Left cardiac atrium (tissue), 4 donors: ENCODE results near the gene MAFB. TPM values are rescaled to one million over a fixed set of nuclear protein-coding genes. Genes with fewer than 3 reads are reported as not detected.

Experiments
- ATAC-seq, 2 donors: fragments of 200-7000 bp; cut with Tn5 transposase; one replicate each; pipeline ENCODE4 v1.9.1; 2020; ENCODE audit warnings: mild to moderate bottlenecking in 2 of 2, moderate library complexity in 2 of 2
- DNase-seq: peaks from one replicate; pipeline ENCODE4 v3.0.0-alpha.2; 2020
- intact Hi-C, 2 donors: fragments of 100-400 bp; cut with DNase I; formaldehyde crosslinking; loops; one replicate each; pipeline versions ENCODE4 v1.14.1 to v1.15.1; 2022 to 2023
- total RNA-seq, 2 donors: library from RNA; stranded (reverse); fragmentation: NEBNext Ultra II Directional; extraction: Animal tissue kit (Norgen Biotek cat#: 25700); gene quantifications; one replicate each; pipeline ENCODE4 v1.2.1, GENCODE V29; 2021
- donor health status: DM: no; HTN: yes; CAD: no.
- donor health status: DM: no; HTN: yes; CAD: no; lungs with severe emphysema.
- donor health status: DM: yes; HTN: yes; CAD: no.
- donor health status: Dilated cardiomyopathy.

MAFB gene
- total RNA-seq, 2 donors from 2014 or later = 24.8 to 32.5 TPM

GRCh38 chr20:40668449-40669228 is 20.4 kb downstream of the MAFB start:
- no peak for ATAC-seq
- DNase-seq = no peak
- intact Hi-C loops = no loop called here

DNA sequence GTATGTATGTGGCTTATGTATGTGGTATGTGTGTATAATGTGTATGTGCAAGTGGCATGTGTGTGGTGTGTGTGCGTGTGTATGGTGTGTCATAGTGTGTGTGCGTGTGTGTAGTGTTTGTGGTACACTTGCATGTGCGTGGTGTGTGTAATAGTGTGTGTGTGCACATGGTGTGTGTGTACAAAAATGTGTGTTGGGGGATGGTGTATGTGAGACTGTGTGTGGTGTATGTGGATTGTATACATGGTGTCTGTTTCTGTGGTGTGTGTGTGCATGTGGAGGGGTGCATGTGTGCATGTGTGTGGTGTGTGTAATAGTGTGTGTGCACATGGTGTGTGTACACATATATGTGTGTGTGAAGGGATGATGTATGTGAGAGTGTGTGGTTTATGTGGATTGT is 21.5 kb downstream of the MAFB start:
- DNase-seq (no peak), ATAC-seq (no peak)
- intact Hi-C loops = no loop called here

DNA sequence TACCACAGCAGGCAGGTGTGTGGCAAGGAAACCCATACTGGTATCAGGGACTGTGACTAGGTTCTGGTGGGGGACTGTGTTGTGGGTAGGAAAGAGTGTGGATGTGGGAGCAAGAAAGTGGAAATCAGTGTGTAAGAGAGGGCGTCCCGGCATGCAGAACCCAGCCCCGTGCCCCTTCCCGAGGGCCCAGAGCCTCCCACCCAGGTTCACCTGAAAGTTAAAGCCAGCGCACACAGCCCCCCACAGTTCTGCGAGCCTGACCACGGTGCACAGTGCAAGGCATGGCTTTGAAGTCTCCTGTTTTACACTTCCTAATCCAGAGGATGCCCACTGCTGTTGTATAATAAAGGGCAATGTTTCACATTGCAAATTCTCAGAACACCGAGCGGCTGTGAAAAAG is 22.7 kb downstream of the MAFB start:
- intact Hi-C loops = no loop called here
- DNase-seq = no peak
- ATAC-seq = no peak

DNA sequence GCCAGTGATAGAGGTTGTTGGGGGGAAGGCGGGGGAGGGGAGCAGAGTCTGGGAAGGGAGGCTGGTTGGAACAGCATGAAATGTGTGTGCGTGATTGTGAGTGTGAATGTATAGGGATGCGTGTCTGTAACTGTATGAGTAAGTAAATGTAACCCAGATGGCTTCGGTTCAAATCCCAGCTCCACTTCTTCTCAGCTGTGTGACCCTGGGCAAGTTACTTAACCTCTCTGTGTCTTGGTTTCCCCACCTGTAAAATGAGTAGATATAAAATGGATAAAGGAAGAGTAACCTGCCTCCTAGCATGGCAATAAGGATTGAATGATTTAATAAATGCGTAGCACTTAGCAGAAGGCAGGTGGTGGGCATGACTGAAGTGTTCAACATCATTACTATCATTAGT is 24.1 kb downstream of the MAFB start:
- ATAC-seq = no peak
- no peak for DNase-seq
- intact Hi-C loops = no loop called here

DNA sequence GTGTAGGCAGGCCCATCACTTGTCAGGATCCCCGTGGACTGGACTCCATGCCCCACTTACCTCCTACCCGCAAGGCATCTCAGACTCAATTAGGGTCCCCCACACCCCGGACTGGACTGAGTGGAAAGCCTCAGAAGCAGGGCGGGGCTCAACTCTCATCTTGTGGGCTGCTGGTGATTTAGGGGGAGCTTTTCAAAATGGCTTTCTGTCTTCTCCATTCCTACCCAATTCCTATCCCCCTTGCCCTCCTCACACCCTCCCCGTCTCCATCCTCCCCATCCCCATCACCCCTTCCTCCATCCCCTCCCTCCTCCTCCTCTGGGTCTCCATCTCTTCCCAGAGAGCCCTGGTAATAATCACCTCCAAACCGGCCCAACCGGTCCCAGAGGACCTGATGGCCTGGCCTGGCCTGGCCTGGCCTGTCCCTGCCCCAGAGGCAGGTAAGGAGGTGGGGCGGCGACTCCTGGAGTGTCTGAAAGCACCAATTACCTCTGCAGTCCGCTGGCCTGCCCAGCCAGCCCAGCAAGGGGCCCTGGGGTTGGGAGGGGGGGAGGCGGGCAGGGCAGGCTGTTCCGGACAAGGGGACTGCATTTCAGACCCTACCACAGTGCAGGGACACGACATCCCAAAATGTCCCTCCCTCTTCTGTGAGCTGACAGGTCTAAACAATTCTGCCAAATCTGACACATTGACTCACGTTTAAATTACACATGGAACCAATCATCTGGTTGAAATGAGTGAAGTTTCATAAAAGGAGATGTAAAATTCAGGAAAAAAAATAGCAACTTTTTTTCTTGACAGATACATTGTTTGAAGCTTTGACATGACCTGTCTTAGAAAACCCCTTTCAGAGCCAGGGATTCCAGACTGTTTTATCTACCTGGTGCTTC is 24.8 kb downstream of the MAFB start:
- DNase-seq = no peak
- ATAC-seq = no peak
- intact Hi-C loops = no loop called here

DNA sequence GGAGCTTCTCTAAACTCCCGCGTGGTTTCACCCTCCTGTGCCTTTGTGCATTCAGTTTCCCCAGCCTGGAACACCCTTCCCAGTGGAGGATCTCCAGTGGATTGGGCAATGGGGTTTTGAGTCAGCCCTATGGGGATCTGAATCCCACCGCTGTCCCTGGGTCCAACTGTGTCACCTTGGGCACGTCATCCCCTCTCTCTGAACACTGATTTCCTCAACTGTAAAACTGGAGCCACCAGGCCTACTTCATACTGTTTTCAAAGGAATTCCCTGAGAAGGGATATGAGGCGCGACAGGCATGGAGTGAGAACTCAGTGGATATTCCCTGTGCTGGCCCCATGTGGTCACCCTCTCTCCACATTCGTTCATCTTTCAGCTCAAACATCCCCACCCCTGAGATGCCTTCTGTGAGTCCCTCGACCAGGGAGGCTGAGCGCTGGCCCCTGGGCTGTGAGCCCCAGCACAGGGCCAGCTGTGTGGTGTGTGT is 25.7 kb downstream of the MAFB start:
- no peak for ATAC-seq
- intact Hi-C loops = no loop called here
- DNase-seq = no peak

GRCh38 chr20:40659567-40659966 is 29.5 kb downstream of the MAFB start:
- no peak for ATAC-seq
- no peak for DNase-seq
- intact Hi-C loops = no loop called here

DNA sequence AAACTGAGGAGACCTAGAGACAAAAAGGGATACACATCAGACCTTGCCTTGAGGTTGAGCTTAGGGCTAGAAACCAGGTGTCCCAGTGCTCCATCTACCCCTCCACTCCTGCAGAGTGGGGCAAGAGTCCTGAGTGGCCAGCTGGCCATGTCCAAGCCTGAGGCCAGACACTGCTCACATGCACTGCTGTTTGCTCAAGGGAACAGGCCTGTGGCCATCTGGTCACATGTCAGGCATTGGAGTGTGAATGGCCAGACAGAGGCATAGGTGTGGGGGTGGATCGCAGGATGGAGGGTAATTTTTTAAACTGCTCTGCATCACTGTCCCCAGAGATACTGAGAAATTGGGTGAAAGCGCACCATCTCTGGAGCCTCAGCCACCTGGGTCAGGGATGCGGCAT is 30.5 kb downstream of the MAFB start:
- no peak for DNase-seq
- ATAC-seq = peak in 1 of 2 donors; percentile 75
- intact Hi-C loops = no loop called here

DNA sequence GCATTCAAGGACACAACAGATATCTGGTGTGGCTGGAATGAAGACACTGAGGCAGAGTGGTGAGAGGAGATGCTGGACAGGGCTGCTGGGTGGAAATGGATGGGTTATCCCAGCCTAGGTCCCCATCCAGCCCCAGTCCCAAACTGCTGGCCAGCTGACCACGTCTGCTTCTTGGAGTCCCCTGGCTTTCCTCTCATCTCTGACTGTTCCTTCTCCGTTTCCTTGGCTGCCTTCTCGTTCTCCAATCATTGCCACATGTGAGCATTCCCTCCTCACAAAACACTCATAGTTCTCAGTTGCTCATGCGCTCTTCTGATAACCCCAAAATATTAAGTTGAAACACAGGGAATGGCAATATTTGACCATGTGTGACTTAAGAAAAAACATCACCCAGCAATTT is 31.5 kb downstream of the MAFB start:
- DNase-seq (peak; percentile 34), ATAC-seq (peak in 1 of 2 donors; percentile 73)
- intact Hi-C loops = no loop called here

DNA sequence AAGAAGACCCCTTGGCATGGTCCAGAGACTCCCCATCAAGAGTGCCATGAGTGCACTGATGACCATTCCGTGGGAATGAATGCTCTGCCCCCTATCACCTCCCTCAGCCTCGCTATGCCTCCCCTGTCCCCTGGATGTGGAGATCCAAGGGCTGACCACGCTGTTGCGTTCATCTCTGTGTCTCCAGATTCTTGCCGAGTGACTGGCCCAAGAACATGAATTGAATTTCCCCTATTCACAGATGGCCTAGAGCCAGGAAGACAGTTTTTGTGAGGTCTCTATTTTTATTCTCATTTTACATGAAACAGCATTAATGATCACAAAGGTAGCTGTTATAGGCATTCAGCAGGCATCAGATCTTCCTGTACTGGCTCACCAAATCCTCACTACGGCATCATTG is 33.6 kb downstream of the MAFB start:
- DNase-seq = no peak
- intact Hi-C loops = no loop called here
- no peak for ATAC-seq

DNA sequence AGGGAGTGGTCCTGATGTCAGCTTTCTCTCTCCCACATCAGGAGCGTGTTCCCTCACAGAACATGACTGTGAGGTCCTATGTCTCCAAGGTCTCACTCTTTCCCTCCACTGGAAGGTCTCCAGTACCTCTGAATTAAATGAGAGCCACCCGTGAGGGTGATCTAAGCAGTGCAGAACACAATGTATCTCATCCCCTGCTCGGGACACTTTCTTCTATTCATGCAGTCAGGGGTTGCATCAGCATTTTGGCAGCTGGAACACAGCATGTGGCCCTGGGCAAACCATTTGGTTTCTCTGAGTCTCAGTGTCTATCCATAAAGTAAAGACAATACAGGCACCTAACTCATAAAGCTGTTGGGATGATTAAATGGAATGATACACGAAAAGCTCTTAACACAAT is 34.2 kb downstream of the MAFB start:
- ATAC-seq (peak; percentile 27 to 56), DNase-seq (peak; percentile 55)
- intact Hi-C loops = no loop called here

DNA sequence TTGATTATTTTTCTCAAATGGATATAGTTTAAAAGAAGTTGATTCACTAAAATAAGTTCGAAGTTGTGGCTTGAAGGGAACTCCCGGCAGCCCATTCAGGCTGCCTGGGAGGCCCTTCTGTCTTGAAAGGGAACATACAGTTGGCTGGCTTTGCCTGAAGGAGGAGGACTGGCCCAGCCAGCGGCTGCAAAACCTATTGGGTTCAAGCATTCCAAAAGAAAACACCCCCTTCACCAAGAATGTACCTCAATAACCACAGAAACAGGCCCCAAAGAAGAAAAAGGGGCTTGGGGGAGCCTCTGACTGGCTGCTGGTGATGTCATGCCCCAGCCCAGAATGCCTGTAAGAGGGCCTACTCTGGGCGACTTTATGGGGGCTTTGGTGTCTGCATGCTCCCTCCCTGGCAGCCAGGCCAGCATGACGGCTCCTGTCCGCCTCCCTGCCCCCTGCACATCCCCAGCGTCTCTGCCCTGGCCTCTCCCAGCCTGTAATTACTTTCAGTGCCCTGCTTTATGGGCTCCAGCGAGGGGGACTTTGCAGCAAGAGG is 36.5 kb downstream of the MAFB start:
- intact Hi-C loops = no loop called here
- no peak for ATAC-seq
- DNase-seq = no peak

DNA sequence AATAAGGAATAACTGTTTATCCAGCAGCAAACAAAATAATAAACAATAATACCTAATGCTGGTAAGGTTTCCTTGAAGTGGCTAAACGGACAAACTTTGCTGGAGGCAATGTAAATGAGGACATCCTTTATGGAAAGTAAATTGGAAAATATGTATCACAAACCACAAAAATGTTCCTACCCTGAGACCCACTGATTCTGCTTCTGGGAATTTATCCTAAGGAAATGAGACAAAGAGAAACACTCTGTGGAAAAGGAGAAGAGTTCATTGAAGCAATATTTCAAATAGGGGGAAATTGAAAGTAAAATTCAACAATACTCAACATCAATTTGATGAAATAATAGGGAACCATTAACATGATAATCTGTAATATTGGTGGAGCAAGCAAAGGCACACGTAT is 37.9 kb downstream of the MAFB start:
- ATAC-seq (no peak), DNase-seq (no peak)
- intact Hi-C loops = no loop called here

GRCh38 chr20:40650707-40651106 is 38.3 kb downstream of the MAFB start:
- intact Hi-C loops = no loop called here
- ATAC-seq (no peak), DNase-seq (no peak)

DNA sequence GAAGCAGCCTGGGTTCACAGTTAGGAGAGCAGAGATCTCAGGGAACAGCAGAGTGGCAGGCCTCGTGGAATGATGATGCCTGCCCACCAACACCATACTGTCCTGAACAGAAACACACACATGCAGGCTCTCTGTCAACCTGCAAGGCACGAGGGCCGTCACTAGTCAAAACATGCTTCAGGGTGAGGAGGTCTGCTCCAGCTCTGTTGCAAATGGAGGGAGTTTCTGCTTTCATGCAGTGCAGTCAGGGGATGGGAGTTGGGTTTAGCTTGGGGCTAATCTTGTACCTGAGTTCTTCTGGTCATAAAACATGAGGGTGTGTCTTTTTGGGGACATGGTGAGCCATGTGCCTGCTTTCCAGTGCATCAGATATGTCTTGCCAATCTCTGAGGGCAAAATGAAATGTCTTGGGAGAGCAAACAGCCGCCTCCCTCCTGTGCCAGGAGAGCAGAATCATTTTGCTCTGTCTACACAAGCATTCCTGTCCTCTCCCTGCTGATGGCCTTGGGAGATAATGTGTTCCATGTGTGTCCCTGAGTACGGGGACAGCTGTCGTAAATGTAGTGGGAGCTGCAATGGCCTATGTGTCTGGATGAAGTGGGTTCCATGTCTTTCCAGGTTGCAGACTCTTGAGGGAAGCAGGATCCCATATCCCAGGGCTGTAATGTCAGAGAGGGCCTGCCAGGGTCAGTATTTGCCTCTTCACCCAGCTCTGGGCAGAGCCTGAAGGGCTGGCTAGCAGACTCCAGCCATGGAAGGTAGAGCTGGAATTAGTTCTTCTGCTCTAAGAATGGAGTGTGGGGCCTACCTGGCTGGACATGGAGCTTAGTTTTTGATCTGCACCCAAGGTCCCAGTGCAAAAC is 40.6 kb downstream of the MAFB start:
- no peak for DNase-seq
- intact Hi-C loops = no loop called here

DNA sequence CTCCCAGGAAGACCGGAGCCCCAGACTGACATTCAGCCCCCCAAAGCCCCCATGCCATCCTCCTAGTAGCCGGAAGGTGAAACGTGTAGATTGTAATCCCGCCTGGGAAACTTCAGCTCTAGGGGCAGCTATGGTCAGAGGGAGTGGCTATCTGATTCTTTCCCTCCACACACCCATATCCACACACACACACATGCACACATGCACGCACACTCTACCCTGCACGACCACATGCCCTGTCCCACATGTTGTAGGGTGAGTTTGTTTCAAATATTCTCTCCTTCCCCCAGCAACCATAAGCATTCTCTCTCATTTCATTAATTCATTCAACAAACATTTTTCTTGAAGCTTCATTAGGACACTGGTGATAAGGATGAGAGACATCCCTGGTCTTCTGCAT is 42.2 kb downstream of the MAFB start:
- intact Hi-C loops = no loop called here
- ATAC-seq (no peak), DNase-seq (no peak)

More for the DNA sequence above, 40.6 kb downstream of the MAFB start:
- no peak for ATAC-seq

- intact Hi-C loops = no loop called here
- ATAC-seq (no peak), DNase-seq (peak; percentile 35)
These were observed 42.7 kb downstream of the MAFB start for GRCh38 chr20:40646361-40646760.

- DNase-seq (no peak), ATAC-seq (no peak)
- intact Hi-C loops = no loop called here
These were observed 44.2 kb downstream of the MAFB start for GRCh38 chr20:40644863-40645262.

- peak; percentile 62 to 81 for ATAC-seq
- intact Hi-C loops = no loop called here
- DNase-seq = peak; percentile 45
These were observed 45.1 kb downstream of the MAFB start for GRCh38 chr20:40643891-40644290.
